Measurements from ENCODE around the gene TRAIP.
"Not testable (repeated sequence)": the region's sequence is repeated elsewhere in the genome, so short reads cannot be mapped to it uniquely, and the experiment has no call there.

DNA sequence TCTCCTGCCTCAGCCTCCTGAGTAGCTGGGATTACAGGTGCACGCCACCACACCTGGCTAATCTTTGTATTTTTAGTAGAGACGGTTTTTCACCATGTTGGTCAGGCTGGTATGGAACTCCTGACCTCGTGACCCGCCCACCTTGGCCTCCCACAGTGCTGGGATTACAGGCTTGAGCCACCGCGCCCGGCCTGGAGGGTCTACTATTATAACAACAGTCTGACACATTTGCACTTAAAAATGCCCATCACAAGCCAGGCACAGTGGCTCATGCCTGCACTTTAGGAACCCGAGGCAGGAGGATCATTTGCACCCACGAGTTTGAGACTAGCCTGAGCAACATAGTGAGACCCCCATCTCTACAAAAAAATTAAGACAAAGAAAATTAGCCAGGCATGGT is 74.1 kb downstream of the TRAIP start:
- not testable (repeated sequence) for TF ChIP-seq CTCF (IDR thresholded peaks at IDR 0.05); POLR2AphosphoS5 (IDR thresholded peaks at IDR 0.05; ENCODE audit: low read depth, low read length); TCF7L2 (IDR thresholded peaks at IDR 0.05; ENCODE audit: low read depth, low read length)
- TF ChIP-seq, protein P1, sequence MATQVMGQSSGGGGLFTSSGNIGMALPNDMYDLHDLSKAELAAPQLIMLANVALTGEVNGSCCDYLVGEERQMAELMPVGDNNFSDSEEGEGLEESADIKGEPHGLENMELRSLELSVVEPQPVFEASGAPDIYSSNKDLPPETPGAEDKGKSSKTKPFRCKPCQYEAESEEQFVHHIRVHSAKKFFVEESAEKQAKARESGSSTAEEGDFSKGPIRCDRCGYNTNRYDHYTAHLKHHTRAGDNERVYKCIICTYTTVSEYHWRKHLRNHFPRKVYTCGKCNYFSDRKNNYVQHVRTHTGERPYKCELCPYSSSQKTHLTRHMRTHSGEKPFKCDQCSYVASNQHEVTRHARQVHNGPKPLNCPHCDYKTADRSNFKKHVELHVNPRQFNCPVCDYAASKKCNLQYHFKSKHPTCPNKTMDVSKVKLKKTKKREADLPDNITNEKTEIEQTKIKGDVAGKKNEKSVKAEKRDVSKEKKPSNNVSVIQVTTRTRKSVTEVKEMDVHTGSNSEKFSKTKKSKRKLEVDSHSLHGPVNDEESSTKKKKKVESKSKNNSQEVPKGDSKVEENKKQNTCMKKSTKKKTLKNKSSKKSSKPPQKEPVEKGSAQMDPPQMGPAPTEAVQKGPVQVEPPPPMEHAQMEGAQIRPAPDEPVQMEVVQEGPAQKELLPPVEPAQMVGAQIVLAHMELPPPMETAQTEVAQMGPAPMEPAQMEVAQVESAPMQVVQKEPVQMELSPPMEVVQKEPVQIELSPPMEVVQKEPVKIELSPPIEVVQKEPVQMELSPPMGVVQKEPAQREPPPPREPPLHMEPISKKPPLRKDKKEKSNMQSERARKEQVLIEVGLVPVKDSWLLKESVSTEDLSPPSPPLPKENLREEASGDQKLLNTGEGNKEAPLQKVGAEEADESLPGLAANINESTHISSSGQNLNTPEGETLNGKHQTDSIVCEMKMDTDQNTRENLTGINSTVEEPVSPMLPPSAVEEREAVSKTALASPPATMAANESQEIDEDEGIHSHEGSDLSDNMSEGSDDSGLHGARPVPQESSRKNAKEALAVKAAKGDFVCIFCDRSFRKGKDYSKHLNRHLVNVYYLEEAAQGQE (IDR thresholded peaks at IDR 0.05; ENCODE audit: insufficient read depth in 1 of 2, low read depth in 2 of 2, low read length in 1 of 2), result not testable (repeated sequence)

All from Panc1 (cell line).